Epithelial cell of proximal tubule (primary cell): ENCODE data around the gene C5orf63. TPM values are rescaled to one million over a fixed set of nuclear protein-coding genes. Genes with fewer than 3 reads are reported as not detected.
"Not testable (repeated sequence)": the region's sequence is repeated elsewhere in the genome, so short reads cannot be mapped to it uniquely, and the experiment has no call there.

Source experiments
- DNase-seq: peaks from one replicate; pipeline ENCODE4 v3.0.0-alpha.2; 2011; ENCODE audit warnings: low read depth
- H3K4me3 ChIP-seq: 2 replicates; pipeline ENCODE4 v1.5.1; 2011; ENCODE audit warnings: low read depth, mild to moderate bottlenecking, low read length
- CTCF ChIP-seq: conservative IDR thresholded peaks from 2 replicates; pipeline ENCODE4 v1.5.1; 2012; ENCODE audit warnings: low read depth, mild to moderate bottlenecking, low read length
- total RNA-seq: library from RNA; depleted of rRNA; stranded (reverse); fragments of >200 nt; gene quantifications from 2 replicates; pipeline ENCODE4 v1.2.3, GENCODE V29; 2015

C5orf63 gene
- 4.6 and 11.9 TPM in 2 replicates for total RNA-seq

GRCh38 chr5:127072861-127073846, at the start of gene C5orf63:
TSS of gene C5orf63 (minus strand) at chr5:127073502. CDS start at chr5:127058995, 14,507 bp downstream.
- TF ChIP-seq CTCF, result peak; percentile 4
- peak within 1 kb of the TSS; percentile 67 for H3K4me3 ChIP-seq
- DNase-seq, result no peak

GRCh38 chr5:127112347-127112864, 39.1 kb upstream of the C5orf63 start:
- DNase-seq, result no peak
- TF ChIP-seq CTCF, result no peak
- H3K4me3 ChIP-seq, result no peak overlapping the region

- DNase-seq, result no peak
- H3K4me3 ChIP-seq, result no peak overlapping the region
- no peak for TF ChIP-seq CTCF
These were observed 37.8 kb upstream of the C5orf63 start for GRCh38 chr5:127111112-127111511.

GRCh38 chr5:127108624-127109260, 35.4 kb upstream of the C5orf63 start:
- H3K4me3 ChIP-seq, DNase-seq: not testable (repeated sequence)

- no peak for TF ChIP-seq CTCF
- DNase-seq, result no peak
These were observed 28.6 kb upstream of the C5orf63 start for GRCh38 chr5:127101935-127102334.

GRCh38 chr5:127101533-127101932, 28.2 kb upstream of the C5orf63 start:
- no peak for DNase-seq
- TF ChIP-seq CTCF, result no peak

More at GRCh38 chr5:127101935-127102334, 28.6 kb upstream of the C5orf63 start:
- H3K4me3 ChIP-seq, result no peak overlapping the region

GRCh38 chr5:127098241-127098640, 24.9 kb upstream of the C5orf63 start:
- no peak for DNase-seq
- H3K4me3 ChIP-seq, result no peak overlapping the region
- TF ChIP-seq CTCF, result no peak

More at GRCh38 chr5:127101533-127101932, 28.2 kb upstream of the C5orf63 start:
- H3K4me3 ChIP-seq, result no peak overlapping the region
